Suppressor macrophage treated with lipopolysaccharide for 4 hours (primary cell): Measurements from ENCODE around the gene CAMP.
A peak's percentile ranks its signal among the peaks of the same experiment; 100 is the strongest.

Experiments used
- DNase-seq: peaks from one replicate; pipeline ENCODE4 v3.0.0-alpha.2; 2020

Gene CAMP

DNA sequence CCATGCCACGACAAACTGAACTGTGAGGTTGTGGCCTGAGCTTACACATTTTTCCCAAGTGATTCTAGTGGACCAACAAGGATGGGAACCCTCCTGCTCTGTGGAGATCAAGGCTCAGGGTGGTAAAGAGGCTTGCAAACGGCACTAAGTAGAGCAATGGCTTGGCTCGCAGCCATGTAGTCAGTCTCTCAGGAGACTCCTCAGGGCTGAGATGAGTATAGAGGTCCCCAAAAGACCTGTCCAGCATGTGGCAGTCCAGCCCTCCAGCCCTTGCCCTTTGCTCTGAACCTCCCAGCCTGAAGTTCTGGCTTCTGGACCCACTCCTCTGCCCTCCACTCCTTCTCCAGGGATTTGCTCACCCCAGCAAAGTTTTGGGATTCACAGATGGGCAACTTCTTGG, 8.3 kb upstream of the CAMP start:
- DNase-seq, result no peak

- peak; percentile 77 for DNase-seq
Measured at GRCh38 chr3:48215466-48215865, 7.8 kb upstream of the CAMP start.

DNA sequence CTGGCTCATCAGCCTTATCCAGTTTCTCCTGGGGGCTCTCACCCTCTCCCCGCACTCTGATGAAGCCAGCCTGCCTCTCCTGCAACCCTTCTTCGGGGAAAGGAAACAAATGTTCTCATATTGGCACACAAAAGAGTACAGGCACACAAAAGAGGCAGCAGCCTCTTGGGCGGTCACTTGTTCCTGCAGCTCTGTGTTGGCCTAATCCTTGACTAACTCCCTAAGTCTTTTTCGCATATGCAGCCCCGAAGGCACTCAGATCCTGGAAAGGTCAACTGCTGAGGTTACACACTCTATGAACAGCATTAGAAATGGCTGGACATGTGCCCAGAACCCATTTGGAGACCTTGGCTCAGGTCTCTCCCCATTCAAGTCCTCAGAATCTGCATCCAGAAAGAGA, 7.4 kb upstream of the CAMP start:
- DNase-seq, result no peak

- no peak for DNase-seq
Measured at GRCh38 chr3:48217449-48217848, 5.8 kb upstream of the CAMP start.

DNA sequence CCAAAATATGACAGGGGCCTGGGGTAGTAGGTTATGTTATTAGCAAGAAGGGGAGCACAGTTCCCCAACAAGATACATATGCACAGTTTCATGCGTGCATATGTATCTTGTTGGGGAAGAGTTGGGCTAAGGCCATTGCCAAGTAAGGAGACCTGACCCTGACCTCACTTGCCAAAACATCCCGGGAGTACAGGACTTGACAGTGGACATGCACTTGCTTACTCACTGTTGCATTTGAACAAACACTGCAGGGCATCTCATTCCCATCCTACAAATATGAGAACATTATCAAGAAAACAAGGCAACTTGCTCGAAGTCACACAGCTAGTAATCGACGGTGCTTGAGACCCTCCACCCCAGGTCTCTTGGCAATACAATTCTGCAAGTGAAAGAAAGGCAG, 4.8 kb upstream of the CAMP start:
- DNase-seq, result no peak

- peak; percentile 46 for DNase-seq
Measured at GRCh38 chr3:48219543-48219942, 3.8 kb upstream of the CAMP start.

GRCh38 chr3:48220746-48221145, 2.5 kb upstream of the CAMP start:
- no peak for DNase-seq

DNA sequence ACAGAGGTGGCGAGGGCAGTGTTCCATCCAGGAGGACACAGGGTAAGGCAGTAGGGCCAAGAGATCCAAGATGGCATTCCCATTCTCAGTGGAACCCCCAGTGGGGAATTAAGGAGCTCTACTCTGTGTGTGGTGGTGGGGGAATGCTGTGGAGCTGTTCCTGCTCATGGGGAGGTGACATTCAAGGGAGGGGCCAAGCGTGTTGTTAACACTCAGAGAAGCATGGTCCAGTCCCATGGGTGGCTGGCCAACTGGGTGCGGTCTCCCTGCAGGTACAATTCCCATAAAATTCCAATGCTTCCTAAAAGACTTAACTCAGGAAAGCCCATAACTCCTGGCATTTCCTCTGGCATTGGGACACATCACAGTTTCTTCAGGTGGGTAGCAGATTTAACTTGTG, 2.3 kb downstream of the CAMP start:
- no peak for DNase-seq

DNA sequence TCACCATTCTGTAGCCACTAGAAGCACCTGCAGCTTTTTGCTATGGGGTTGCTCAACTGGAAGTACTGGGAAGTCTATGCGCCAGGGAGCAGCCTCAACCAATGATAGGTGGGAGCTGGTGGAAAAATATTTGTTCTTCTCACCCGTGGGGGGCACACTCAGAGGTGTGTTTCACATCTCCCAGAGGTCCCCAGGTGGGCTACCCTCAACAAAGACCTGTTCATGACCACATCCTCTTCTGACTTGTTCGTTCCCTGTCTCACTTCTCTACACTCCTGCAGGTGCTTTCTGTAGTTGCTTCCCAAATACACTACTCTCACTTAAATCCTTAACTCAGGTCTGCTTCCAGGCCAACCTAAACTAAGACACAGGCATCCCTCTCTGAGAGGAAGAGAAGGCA, 3.6 kb downstream of the CAMP start:
- DNase-seq, result no peak

DNA sequence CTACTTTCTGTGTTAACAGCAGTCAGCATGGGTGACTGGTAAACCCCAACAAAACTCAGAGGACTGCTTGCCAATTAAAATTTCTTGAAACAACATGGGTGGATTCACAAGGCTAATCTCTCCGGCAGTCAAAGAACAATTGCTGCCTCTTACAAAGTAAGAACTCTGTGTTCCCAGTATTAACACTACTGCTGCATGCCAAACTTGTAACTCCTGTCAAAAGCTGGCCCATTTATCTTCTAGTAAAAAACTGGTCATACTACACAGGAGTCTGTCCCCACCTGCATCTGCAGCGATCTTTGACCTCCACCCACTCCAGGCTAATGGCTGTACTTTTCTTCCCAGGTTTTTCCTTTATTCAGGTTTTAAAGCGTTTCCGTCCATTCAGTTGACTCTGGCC, 8.9 kb downstream of the CAMP start:
- DNase-seq, result no peak

DNA sequence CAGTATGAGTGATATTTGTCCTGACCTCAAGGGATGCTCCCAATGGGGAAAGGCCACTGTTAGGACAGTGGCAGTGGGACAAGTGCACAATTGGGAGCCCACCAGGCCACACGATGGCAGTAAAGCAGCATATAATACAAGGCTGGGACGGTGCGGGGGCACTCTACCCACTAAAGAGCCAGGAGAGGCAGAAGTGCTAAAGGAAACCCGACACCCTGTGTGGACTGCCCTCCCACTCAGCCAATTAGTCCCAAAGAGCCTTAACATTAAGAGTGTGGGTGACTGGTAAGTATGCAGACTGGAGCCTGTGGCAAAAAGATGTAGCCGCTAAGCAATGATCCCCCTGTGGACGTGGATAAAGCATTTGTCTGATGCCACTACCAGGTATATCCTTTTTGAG, 9.4 kb downstream of the CAMP start:
- peak; percentile 71 for DNase-seq

DNA sequence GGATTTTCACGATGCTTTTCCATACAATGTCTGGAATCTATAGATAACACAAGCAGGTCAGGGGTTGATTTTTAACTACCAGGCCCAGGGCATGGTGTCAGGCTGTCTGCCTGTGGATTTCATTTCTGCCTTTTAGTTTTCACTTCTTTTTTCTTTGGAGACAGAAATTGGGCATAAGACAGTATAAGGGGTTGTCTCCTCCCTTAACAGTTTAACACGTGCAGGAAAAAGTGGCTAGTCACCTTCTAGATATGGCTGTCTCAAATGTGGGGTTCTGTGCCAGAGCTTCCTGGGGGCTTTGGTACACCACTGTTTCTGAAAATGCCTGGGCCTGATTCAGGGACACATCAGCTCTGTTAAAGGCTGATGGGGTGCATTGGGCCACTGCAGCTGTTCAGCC, 10.2 kb downstream of the CAMP start:
- DNase-seq, result peak; percentile 26

DNA sequence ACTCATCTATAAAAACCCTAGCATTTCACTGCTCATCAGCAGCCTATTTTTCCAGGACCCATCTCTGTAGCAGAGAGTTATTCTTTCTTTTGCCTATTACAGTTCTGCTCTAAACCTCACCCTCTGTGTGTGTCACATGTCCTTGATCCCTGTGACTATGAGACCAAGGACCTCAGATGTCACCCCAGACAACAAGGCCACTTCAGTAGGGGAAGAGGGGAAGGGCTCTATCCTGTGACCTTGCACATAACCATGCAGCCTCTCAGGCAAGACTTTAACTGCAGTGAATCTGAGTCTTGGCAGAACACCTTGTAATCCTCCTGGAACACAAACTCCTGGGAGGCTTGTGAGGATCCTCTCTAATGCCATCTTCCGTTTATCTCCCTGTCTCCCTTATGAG, 13.2 kb downstream of the CAMP start:
- DNase-seq, result peak; percentile 53

- no peak for DNase-seq
Measured at GRCh38 chr3:48238531-48239085, 15.3 kb downstream of the CAMP start.

- no peak for DNase-seq
Measured at GRCh38 chr3:48240000-48240963, 17.0 kb downstream of the CAMP start.

GRCh38 chr3:48241796-48242455, 18.6 kb downstream of the CAMP start:
- DNase-seq, result peak; percentile 34

DNA sequence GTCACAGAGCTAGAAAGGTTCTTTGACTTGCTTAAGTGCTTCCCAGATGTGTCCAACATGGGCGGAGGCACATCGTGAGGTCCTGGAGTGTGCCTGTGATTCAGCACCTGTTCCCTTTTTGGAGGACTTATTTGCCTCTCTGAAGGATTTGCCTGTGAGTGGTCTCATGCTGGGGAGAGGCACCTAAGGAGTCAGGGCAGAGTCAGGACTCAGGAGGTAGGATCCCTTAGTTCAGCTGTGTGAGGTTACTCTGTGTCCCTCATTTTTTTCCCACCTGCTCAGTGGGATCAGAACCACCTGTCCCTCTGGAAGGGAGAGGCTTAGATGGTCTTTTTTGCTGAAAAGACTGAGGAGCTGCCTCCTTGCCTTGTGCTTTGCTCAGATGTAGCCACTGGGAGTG, 20.6 kb downstream of the CAMP start:
- DNase-seq, result no peak

DNA sequence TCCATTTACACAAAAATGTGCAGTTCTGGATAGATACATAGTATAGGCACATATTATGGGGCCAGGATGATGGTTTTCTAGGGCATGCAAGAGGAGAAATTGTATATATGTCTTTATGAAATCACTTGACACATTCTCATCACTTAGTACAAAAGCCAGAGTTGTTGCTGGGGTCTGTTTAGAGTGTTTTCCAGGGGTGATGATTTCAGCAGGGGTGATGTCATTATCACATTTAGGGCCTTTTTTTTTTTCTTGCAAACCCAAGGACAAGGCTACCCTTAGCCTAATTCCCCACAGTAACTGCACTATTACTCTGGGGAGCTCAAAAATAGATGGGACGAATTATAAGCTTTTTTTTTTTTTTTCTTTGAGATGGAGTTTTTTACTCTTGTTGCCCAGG, 21.2 kb downstream of the CAMP start:
- peak; percentile 47 for DNase-seq

DNA sequence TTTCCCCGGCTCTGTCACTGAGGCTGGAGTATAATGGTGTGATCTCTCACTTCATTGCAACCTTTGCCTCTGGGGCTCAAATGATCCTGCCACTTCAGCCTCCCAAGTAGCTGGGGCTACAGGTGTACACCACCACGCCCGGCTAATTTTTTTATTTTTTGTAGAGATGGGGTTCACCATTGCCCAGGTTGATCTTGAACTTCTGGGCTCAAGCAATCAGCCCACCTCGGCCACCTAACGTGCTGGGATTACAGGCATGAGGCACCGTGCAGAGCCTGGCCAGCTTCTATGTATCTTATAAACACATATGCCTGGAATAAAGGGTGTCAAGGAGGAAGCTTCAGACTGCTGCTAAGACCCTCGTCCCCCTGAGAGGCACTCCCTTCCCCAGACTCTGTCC, 21.8 kb downstream of the CAMP start:
- no peak for DNase-seq

- DNase-seq, result peak; percentile 46
Measured at GRCh38 chr3:48247401-48247811, 24.1 kb downstream of the CAMP start.

- DNase-seq, result no peak
Measured at GRCh38 chr3:48248095-48248850, 25.0 kb downstream of the CAMP start.

GRCh38 chr3:48256557-48256956, 33.3 kb downstream of the CAMP start:
- no peak for DNase-seq

- no peak for DNase-seq
Measured at GRCh38 chr3:48258530-48258929, 35.2 kb downstream of the CAMP start.
